HG03103 (cell line): ENCODE measurements around the gene ENTREP3.
"Not testable (repeated sequence)": the region's sequence is repeated elsewhere in the genome, so short reads cannot be mapped to it uniquely, and the experiment has no call there.

ENCODE experiments used
- ATAC-seq: cut with Tn5 transposase; IDR thresholded peaks from one replicate; pipeline ENCODE4 v1.9.1; 2021; ENCODE audit warnings: low read depth; ENCODE audit not compliant: unreplicated experiment

Gene ENTREP3

GRCh38 chr1:155226910-155227260, 28.4 kb downstream of the ENTREP3 start:
- ATAC-seq = peak; percentile 18

GRCh38 chr1:155226188-155226909, 28.9 kb downstream of the ENTREP3 start:
- peak; percentile 29 for ATAC-seq

- ATAC-seq = not testable (repeated sequence)
Measured at GRCh38 chr1:155225404-155225759, 29.9 kb downstream of the ENTREP3 start.

GRCh38 chr1:155223047-155223446, 32.2 kb downstream of the ENTREP3 start:
- no peak for ATAC-seq

- not testable (repeated sequence) for ATAC-seq
Measured at GRCh38 chr1:155220211-155220965, 34.9 kb downstream of the ENTREP3 start.

DNA sequence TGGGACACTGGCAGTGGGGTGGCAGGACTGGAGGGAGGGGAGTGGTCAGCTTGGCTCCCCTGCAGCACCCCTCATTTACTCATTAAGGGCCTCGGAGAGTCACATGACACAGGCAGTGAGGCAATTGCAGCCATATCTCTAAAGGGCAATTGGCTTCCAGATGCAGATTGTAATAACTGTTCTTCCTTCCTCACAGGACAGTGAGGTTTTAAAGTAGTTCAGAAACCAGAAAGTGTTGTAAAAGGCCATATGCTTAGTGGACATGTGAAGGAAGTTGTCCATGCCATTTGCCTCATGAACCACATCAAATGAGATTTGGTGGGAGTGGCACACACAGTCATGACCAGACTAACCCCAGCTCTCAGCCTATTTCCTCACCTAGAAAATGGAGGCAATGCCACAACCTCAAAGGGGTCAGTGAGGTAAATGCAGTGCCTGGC, 35.7 kb downstream of the ENTREP3 start:
- ATAC-seq = no peak

DNA sequence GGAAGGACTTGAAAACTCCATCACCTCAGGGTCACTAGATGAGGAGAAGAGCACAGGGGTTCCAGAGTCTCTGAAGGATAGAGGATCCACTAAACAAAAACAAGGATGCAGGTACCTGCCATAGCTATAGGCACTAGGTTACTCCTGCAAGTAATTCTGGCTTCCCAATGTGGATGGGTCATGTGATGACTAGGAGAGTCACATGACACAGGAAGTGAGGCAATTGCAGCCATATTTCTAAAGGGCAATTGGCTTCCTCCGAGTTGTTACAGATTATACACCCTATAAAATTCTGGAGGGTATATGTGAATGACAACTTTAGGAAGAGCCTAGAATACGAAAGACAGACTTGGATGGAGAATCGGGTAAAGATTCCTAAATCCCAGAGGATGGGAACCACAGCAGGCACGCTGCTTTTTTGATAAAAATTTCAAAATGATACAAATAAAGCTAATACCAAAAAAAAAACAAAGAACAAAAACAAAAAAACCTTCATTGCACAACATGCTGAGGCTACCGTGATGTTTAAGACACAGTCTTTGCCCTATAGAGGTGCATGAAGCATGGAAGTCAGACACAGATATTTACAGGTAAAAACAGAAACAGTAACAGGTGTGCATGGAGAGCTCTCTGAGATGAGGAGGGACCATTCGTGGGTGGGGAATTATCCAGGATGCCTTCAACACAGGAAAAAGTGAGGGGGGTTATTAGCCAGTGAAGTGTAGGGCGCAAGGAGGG, 36.3 kb downstream of the ENTREP3 start:
- no peak for ATAC-seq

DNA sequence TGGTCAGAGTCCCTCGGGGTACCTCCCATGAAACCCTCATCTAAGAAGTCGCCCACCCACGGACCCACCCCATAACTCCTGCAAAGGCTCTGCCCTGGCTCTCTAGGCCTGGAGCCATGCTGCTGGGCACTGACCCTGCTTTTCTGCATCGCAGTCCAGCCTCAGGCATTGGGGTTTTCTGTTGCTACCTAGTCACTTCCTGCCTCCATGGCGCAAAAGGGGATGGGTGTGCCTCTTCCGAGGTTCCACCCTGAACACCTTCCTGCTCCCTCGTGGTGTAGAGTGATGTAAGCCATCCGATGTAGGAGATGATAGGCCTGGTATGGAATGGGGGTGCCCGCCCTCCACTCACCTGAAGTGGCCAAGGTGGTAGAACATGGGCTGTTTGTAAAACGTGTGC, 40.6 kb downstream of the ENTREP3 start:
- ATAC-seq = not testable (repeated sequence)

DNA sequence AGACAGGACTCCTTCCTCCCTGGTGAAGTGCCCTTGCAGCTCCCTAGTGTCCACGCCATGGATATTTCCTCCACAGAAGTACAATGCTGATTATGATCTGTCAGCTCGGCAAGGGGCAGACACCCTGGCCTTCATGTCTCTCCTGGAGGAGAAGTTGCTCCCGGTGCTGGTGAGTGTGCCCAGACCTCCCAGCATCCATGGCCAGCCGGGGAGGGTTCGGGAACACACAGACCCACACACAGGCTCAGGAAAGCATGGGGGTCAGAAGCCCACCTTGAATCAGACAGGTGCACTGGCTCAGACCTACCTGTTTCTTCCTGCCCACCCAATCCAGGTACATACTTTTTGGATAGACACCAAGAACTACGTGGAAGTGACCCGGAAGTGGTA, 43.2 kb downstream of the ENTREP3 start:
- not testable (repeated sequence) for ATAC-seq

- ATAC-seq = not testable (repeated sequence)
Measured at GRCh38 chr1:155211381-155212050, 43.8 kb downstream of the ENTREP3 start.

DNA sequence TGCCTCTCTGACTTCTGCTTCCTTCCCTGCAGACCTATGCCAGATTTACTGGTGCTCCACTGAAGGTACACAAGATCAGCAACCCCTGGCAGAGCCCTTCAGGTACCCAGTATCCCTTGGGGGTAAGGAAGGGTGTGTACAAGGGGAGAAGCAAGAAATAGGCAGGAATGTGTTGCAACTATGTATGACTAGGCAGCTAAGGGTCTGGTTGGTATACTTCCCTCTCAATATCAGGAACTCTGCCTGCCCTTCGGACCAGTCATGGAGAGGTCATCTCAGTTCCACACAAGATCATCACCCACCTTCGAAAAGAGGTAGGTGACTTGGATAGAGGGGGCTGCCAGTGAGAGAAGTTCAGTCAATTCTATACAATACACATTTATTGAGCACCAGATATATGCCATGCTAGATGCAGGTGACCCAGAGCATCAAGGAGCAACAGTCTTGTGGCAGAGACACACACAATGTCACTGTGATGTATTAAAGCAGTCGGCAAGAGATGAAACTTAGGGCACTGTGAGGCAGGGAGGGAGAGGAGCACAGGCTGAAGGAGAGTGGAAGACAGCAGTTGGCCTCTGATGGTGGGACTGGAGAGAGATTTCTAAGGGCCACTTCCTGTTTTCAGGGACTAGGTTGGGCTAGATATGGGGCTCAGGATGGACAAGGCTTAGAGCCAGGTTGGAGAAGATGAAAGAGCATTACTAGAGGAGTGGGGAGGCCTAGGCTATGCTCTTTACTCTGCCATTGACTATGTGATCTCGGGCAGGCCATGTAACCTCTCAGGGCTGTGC, 44.8 kb downstream of the ENTREP3 start:
- no peak for ATAC-seq

GRCh38 chr1:155209312-155209721, 46.0 kb downstream of the ENTREP3 start:
- ATAC-seq = no peak

DNA sequence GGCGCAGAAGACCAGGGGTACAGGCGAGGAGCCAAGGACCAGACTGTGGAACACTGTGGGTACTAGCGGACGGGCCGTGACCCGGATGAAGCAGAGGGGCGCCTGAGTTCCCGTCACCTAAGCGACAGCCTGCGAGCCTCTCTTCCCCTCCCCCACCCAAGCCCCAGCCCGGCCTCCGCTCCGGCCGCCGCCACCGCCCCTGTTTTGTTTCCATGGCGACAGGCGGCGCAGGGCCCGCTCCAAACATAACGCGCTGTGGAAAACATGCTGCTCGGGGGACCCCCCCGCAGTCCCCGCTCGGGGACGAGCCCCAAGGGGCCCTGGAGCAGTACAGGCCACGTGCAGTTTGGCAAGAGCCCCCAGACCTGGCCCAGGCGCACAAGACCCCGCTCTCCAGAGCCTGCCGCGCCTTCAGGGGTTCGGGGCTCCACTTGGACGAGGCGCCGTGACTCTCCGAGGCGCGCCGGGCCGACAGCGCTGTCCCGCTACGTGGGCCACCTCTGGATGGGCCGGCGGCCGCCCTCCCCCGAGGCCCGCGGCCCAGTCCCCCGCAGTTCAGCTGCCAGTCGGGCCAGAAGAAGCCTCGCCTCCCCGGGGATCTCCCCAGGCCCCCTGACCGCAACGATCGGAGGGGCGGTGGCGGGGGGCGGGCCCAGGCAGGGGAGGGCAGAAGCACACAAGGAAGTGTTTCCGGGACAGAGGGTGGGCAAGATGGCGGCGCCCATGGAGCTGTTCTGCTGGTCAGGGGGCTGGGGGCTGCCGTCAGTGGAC, 46.6 kb downstream of the ENTREP3 start, which contains the start of gene MTX1:
Gene MTX1, plus strand, starts transcription at position 155 of the 771 bp plus-strand sequence. Its CDS starts 110 bp downstream, at position 265.
- ATAC-seq = no peak

GRCh38 chr1:155207806-155208540, 47.3 kb downstream of the ENTREP3 start, which contains the start of gene THBS3:
TSS of gene THBS3 (minus strand) at chr1:155207897. CDS start at chr1:155207876, 21 bp downstream.
- ATAC-seq = no peak

- no peak for ATAC-seq
Measured at GRCh38 chr1:155206891-155207805, 48.1 kb downstream of the ENTREP3 start.

DNA sequence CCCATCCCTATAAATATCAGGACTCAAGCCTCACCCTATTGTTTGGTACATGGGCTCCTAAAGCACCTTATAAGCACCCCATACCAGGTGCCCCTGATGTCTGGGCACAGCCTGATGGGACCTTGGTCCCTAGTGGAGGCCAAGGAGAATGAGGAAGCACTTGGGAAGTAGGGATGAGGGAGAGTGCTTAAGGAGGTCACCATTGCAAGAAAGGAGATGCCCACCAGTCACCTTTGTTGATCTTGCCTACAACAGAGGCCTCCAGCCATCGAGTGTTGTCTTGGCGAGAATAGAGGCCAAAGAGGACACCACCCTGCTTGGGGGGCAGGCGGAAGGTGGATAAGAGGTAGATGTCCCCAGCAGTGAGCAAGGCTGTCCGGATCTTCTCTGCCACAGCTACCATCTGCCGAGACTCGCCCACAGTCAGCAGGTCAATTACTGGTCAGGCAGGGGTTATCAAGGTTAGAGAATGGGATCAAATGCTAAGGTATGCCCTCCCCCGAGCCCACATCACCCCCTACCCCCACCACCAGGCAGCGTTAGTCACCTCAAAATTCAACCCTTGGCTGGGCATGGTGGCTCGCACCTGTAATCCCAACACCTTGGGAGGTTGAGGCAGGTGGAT, 49.2 kb downstream of the ENTREP3 start:
- no peak for ATAC-seq

DNA sequence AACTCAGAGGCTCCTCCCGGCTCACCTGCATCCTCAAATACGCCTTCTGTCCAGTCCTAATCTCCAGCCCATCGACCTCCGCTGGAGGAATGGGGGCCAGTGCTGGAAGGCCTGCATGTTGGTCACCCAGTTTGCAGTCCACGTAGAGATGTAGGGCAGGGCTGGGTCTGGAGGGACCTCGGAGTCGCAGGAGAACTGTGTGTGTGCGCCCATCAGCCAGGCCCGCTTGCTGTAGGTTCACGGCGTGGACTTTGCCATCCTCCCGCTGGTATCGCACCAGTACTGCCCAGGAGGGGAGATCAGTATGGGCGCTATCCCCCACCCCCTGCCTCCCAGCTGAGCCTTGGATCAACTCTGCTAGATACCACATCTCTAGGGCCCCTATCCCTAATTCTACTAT, 50.2 kb downstream of the ENTREP3 start:
- ATAC-seq = no peak
